KMS-11 (cell line): ENCODE results near the gene GEMIN7.

ENCODE experiments used
- H2AFZ ChIP-seq: fragments of 200-600 bp; sonication (generic); 2 replicates; pipeline ENCODE4 v1.6.1; 2016; ENCODE audit warnings: antibody characterized with exemption, mixed run types, low read depth
- H3K27ac ChIP-seq: fragments of 200-600 bp; sonication (generic); 2 replicates; pipeline ENCODE4 v1.6.1; 2016; ENCODE audit warnings: mild to moderate bottlenecking, mixed run types
- H3K27me3 ChIP-seq: fragments of 200-600 bp; sonication (generic); 2 replicates; pipeline ENCODE4 v1.6.1; 2017; ENCODE audit warnings: mild to moderate bottlenecking, low read depth, mixed run types, moderate library complexity; ENCODE audit not compliant: insufficient read depth
- H3K36me3 ChIP-seq: fragments of 200-600 bp; sonication (generic); 2 replicates; pipeline ENCODE4 v1.6.1; 2017; ENCODE audit warnings: mild to moderate bottlenecking, mixed run types; ENCODE audit not compliant: insufficient read depth
- H3K4me1 ChIP-seq: fragments of 200-600 bp; sonication (generic); 2 replicates; pipeline ENCODE4 v1.6.1; 2016; ENCODE audit warnings: mild to moderate bottlenecking, low read depth, mixed run types; ENCODE audit not compliant: poor library complexity, severe bottlenecking
- H3K4me2 ChIP-seq: fragments of 200-600 bp; sonication (generic); 2 replicates; pipeline ENCODE4 v1.7.0; 2016; ENCODE audit warnings: mild to moderate bottlenecking, mixed run types
- H3K4me3 ChIP-seq: fragments of 200-600 bp; sonication (generic); IDR thresholded peaks from 2 replicates; pipeline ENCODE4 v1.6.1; 2017; ENCODE audit warnings: low read depth, low read length, mixed read lengths; ENCODE audit not compliant: insufficient read depth
- H3K79me2 ChIP-seq: fragments of 200-600 bp; sonication (generic); 2 replicates; pipeline ENCODE4 v1.6.1; 2016; ENCODE audit warnings: low read depth, mixed run types; ENCODE audit not compliant: insufficient read depth
- H3K9ac ChIP-seq: fragments of 200-600 bp; sonication (generic); 2 replicates; pipeline ENCODE4 v1.6.1; 2016; ENCODE audit warnings: mild to moderate bottlenecking, mixed run types
- H4K20me1 ChIP-seq: fragments of 200-600 bp; sonication (generic); 2 replicates; pipeline ENCODE4 v1.6.1; 2016; ENCODE audit warnings: mild to moderate bottlenecking, mixed run types; ENCODE audit not compliant: insufficient read depth
- TF ChIP-seq, protein P1 (sequence below): fragments of 200-600 bp; sonication (generic); conservative IDR thresholded peaks from 2 replicates; pipeline ENCODE4 v1.6.1; 2017; ENCODE audit warnings: low read depth, mild to moderate bottlenecking, antibody characterized with exemption, low read length, moderate library complexity, mixed read lengths

The GEMIN7 gene

DNA sequence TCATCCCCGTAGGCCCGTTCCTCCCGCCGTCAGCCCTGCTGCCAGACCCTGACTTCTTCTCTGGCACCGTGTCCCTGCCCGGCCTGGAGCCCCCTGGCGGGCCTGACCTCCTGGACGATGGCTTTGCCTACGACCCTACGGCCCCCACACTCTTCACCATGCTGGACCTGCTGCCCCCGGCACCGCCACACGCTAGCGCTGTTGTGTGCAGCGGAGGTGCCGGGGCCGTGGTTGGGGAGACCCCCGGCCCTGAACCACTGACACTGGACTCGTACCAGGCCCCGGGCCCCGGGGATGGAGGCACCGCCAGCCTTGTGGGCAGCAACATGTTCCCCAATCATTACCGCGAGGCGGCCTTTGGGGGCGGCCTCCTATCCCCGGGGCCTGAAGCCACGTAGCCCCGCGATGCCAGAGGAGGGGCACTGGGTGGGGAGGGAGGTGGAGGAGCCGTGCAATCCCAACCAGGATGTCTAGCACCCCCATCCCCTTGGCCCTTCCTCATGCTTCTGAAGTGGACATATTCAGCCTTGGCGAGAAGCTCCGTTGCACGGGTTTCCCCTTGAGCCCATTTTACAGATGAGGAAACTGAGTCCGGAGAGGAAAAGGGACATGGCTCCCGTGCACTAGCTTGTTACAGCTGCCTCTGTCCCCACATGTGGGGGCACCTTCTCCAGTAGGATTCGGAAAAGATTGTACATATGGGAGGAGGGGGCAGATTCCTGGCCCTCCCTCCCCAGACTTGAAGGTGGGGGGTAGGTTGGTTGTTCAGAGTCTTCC is 41.5 kb upstream of the GEMIN7 start:
- no peaks in the 10 kb centered on the region; the same call in 1 of the 2 replicates for H3K36me3 ChIP-seq
- no peaks in the 10 kb centered on the region for H3K27me3 ChIP-seq
- H3K4me2 ChIP-seq = no peak overlapping the region
- peaks cover 30% of the 10 kb centered on the region for H3K79me2 ChIP-seq
- H2AFZ ChIP-seq = no peak overlapping the region
- no peak overlapping the region for H3K4me3 ChIP-seq
- H3K4me1 ChIP-seq = peaks cover 20% of the 10 kb centered on the region
- H3K9ac ChIP-seq = no peak overlapping the region
- H4K20me1 ChIP-seq = peaks cover 7% of the 10 kb centered on the region; the same call in 1 of the 2 replicates
- TF ChIP-seq, protein P1, sequence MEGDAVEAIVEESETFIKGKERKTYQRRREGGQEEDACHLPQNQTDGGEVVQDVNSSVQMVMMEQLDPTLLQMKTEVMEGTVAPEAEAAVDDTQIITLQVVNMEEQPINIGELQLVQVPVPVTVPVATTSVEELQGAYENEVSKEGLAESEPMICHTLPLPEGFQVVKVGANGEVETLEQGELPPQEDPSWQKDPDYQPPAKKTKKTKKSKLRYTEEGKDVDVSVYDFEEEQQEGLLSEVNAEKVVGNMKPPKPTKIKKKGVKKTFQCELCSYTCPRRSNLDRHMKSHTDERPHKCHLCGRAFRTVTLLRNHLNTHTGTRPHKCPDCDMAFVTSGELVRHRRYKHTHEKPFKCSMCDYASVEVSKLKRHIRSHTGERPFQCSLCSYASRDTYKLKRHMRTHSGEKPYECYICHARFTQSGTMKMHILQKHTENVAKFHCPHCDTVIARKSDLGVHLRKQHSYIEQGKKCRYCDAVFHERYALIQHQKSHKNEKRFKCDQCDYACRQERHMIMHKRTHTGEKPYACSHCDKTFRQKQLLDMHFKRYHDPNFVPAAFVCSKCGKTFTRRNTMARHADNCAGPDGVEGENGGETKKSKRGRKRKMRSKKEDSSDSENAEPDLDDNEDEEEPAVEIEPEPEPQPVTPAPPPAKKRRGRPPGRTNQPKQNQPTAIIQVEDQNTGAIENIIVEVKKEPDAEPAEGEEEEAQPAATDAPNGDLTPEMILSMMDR = no peak
- H3K27ac ChIP-seq = no peak overlapping the region

- no peak within 1 kb of the TSS for H3K4me3 ChIP-seq
- H3K4me1 ChIP-seq = peaks cover 20% of the 10 kb centered on the region
- H3K27ac ChIP-seq = peak within 1 kb of the TSS; percentile 63
- peak within 1 kb of the TSS; percentile 63; the same call in 1 of the 2 replicates for H3K9ac ChIP-seq
- peak within 1 kb of the TSS; percentile 98 for H3K4me2 ChIP-seq
- peaks cover 41% of the 10 kb centered on the region for H3K79me2 ChIP-seq
- H2AFZ ChIP-seq = peak within 1 kb of the TSS; percentile 60; the same call in 1 of the 2 replicates
- peaks cover 7% of the 10 kb centered on the region; the same call in 1 of the 2 replicates for H4K20me1 ChIP-seq
- TF ChIP-seq, protein P1 = no peak
- no peaks in the 10 kb centered on the region for H3K27me3 ChIP-seq
- peaks cover 6% of the 10 kb centered on the region; the same call in 1 of the 2 replicates for H3K36me3 ChIP-seq
Observed at GRCh38 chr19:45038931-45039893, 39.8 kb upstream of the GEMIN7 start, which contains the start of gene CLASRP. CLASRP (plus strand) TSS chr19:45039045; CDS start chr19:45040213, 1,168 bp downstream.

- Histone ChIP-seq H3K4me2 (peak overlapping the region; percentile 98), H3K27me3 (no peaks in the 10 kb centered on the region), H3K27ac (no peak overlapping the region; the same call in 1 of the 2 replicates), H3K4me1 (peaks cover 21% of the 10 kb centered on the region), H3K79me2 (peaks cover 51% of the 10 kb centered on the region), H2AFZ (no peak overlapping the region), H3K4me3 (no peak overlapping the region), H3K36me3 (peaks cover 10% of the 10 kb centered on the region; the same call in 1 of the 2 replicates), H3K9ac (no peak overlapping the region), H4K20me1 (peaks cover 7% of the 10 kb centered on the region; the same call in 1 of the 2 replicates)
- TF ChIP-seq, protein P1 = no peak
Observed at GRCh38 chr19:45040059-45040771, 38.8 kb upstream of the GEMIN7 start.

- Histone ChIP-seq H3K4me2 (no peak overlapping the region), H3K36me3 (peaks cover 10% of the 10 kb centered on the region; the same call in 1 of the 2 replicates), H4K20me1 (peaks cover 7% of the 10 kb centered on the region; the same call in 1 of the 2 replicates), H3K27ac (no peak overlapping the region), H3K9ac (no peak overlapping the region), H3K27me3 (no peaks in the 10 kb centered on the region), H3K4me1 (peaks cover 31% of the 10 kb centered on the region), H2AFZ (no peak overlapping the region), H3K79me2 (peaks cover 60% of the 10 kb centered on the region), H3K4me3 (no peak overlapping the region)
- TF ChIP-seq, protein P1 = no peak
Observed at GRCh38 chr19:45041125-45041524, 37.9 kb upstream of the GEMIN7 start.
